COLO668 (cell line): ENCODE data around the gene MALT1.
"Not testable (repeated sequence)": the region's sequence is repeated elsewhere in the genome, so short reads cannot be mapped to it uniquely, and the experiment has no call there.

Experiments
- DNase-seq: peaks from one replicate; lab custom pipeline; 2025; ENCODE audit not compliant: unreplicated experiment; lab: John Stamatoyannopoulos, UW

The MALT1 gene, protein sequence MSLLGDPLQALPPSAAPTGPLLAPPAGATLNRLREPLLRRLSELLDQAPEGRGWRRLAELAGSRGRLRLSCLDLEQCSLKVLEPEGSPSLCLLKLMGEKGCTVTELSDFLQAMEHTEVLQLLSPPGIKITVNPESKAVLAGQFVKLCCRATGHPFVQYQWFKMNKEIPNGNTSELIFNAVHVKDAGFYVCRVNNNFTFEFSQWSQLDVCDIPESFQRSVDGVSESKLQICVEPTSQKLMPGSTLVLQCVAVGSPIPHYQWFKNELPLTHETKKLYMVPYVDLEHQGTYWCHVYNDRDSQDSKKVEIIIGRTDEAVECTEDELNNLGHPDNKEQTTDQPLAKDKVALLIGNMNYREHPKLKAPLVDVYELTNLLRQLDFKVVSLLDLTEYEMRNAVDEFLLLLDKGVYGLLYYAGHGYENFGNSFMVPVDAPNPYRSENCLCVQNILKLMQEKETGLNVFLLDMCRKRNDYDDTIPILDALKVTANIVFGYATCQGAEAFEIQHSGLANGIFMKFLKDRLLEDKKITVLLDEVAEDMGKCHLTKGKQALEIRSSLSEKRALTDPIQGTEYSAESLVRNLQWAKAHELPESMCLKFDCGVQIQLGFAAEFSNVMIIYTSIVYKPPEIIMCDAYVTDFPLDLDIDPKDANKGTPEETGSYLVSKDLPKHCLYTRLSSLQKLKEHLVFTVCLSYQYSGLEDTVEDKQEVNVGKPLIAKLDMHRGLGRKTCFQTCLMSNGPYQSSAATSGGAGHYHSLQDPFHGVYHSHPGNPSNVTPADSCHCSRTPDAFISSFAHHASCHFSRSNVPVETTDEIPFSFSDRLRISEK

DNA sequence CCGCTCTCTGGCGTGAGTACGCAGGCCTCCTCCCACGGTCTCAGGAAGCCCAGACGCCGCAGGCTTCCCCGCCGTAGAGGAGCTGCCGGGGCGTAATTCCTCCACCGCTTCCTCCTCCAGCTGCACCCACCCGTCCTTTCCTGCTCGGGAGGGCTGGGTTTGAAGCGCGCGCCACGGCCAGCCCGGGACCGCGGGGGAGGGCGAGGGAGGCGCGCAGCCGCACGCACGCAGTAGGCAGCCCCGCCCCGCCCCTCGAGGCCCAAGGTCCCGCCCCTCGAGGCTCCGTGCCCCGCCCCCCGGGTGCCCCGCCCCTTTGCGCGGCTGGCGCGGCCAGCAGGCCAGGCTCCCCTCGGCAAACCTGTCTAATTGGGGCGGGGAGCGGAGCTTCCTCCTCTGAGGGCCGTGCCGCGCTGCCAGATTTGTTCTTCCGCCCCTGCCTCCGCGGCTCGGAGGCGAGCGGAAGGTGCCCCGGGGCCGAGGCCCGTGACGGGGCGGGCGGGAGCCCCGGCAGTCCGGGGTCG lies at the start of gene MALT1:
TSS of gene MALT1 (plus strand) at position 355 of the 521 bp plus-strand sequence. CDS start 179 bp downstream, outside the sequence.
- peak; percentile 96 for DNase-seq

GRCh38 chr18:58624011-58624410 lies 47.3 kb upstream of the MALT1 start:
- DNase-seq, result no peak

GRCh38 chr18:58625839-58626238 lies 45.4 kb upstream of the MALT1 start:
- no peak for DNase-seq

DNA sequence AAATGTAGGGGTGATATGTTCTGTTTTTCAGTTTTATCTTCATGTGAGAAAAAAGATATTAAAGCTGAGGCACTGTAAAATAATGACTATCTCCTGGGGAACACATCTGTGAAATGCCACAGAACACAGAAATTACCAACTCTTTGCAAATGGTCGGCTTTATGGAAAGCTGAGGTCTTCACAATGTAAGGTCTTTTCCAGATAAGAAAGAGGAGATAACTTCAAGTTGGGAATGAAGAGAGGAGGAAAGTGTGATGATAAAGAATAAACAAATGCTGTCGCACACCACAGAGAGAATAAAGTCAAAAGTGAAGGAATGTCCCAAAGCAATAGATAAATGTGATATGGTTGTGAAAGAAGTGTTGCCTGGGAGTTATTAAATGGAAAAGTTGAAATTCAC lies 41.2 kb upstream of the MALT1 start:
- DNase-seq, result no peak

- no peak for DNase-seq
Observed at GRCh38 chr18:58631301-58631700, 40.0 kb upstream of the MALT1 start.

GRCh38 chr18:58632552-58632951 lies 38.7 kb upstream of the MALT1 start:
- DNase-seq, result no peak

GRCh38 chr18:58633874-58634273 lies 37.4 kb upstream of the MALT1 start:
- no peak for DNase-seq

DNA sequence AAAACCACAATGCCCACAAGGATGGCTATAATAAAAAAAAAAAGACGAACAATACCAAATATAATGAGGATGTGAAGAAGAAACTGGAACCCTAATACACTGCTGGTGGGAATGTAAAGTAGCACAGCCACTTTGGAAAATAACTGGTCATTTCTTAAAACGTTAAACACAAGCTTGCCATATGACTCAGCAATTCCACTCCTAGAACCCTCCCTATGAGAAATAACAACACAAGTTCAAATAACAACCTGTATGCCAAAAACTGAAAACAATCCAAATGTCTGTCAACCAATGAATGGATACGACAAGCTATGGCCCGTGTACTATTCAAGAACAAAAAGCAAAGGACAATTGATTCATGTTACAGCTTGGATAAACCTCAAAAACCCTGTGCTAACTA lies 35.4 kb upstream of the MALT1 start:
- DNase-seq, result no peak

- no peak for DNase-seq
Observed at GRCh38 chr18:58637197-58637596, 34.1 kb upstream of the MALT1 start.

GRCh38 chr18:58637946-58638345 lies 33.3 kb upstream of the MALT1 start:
- no peak for DNase-seq

- no peak for DNase-seq
Observed at GRCh38 chr18:58638441-58638840, 32.8 kb upstream of the MALT1 start.

GRCh38 chr18:58639237-58639636 lies 32.0 kb upstream of the MALT1 start:
- no peak for DNase-seq

DNA sequence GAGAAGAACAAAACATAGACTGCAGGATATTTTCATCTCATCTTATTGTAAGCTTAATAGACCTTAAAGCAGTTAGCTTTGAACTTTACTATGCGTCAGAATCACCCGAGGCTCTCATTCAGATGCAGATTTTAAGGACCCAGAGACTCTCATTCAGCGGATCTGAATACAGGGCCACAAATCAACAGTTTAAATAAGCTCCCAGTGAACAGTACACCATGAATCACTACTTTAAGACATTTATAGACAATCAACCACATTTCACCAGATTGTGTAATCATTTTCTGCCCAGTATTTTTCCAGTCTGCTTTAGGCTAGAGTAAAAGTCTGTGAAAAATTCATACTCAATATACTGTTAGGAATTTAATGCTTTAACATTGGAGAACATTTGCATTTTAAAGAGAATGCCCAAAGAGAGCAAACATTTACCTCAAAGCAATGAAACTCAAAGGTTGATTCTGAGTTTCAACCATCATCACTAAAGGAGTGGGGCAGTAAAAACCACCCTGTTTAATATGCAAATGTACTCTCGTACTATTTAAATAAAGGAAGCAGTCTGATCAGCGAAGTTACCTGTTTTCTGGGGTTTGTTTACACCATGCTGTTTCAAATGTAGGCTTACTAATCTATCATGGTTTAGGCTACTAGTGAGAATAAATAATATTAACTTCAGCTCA lies 31.4 kb upstream of the MALT1 start:
- DNase-seq, result no peak

- no peak for DNase-seq
Observed at GRCh38 chr18:58640428-58640805, 30.8 kb upstream of the MALT1 start.

GRCh38 chr18:58640891-58641610 lies 30.2 kb upstream of the MALT1 start:
- no peak for DNase-seq

- DNase-seq, result not testable (repeated sequence)
Observed at GRCh38 chr18:58643557-58643956, 27.7 kb upstream of the MALT1 start.

DNA sequence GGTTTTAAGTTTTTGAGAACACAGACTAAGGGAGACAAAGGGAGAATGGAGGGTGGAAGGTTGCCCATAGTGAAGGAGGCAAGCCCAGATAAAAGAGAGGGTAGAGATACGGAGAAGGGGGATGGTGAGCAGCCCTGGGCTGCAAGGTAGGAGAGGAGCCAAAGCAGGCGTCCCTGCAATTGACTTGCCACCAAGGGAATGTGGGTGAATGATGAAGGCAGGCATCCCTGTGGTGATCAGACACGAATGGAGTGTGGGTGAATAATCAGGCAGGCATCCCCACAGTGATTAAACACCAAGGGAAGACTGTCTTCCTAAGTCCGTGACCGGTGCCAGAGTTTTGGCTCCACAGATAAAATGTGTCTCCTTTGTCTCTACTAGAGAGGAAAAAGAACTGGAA lies 25.9 kb upstream of the MALT1 start:
- no peak for DNase-seq

GRCh38 chr18:58646334-58646862 lies 24.9 kb upstream of the MALT1 start:
- DNase-seq, result no peak

GRCh38 chr18:58649966-58650816 lies 21.1 kb upstream of the MALT1 start:
- DNase-seq, result no peak

DNA sequence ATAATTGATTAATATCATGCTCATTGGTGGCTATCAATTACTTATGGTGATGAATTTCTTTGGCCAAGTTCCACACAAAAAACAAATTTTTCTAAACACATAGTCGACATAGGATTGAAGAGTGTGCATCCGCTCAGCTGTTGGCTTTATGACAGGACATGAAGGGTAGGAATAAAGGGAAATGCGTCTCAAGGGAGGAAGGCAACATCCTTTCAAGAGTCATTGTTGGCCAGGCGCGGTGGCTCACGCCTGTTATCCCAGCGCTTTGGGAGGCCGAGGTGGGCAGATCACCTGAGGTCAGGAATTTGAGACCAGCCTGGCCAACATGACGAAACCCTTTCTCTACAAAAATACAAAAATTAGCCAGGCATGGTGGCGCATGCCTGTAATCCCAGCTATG lies 20.4 kb upstream of the MALT1 start:
- DNase-seq, result not testable (repeated sequence)
